K562 (cell line): ENCODE measurements around the gene UPF2.

ENCODE experiments used
- FOXA3 ChIP-seq, 2 experiments: fragments of 450-650 bp in 1 of 2; sonication (generic) in 1 of 2; formaldehyde crosslinking; IDR thresholded peaks in 1 of 2; conservative IDR thresholded peaks in 1 of 2; 2 replicates each; pipeline versions ENCODE4 v1.4.0 to v1.8.0; 2020 to 2022; ENCODE audit warnings: mild to moderate bottlenecking in 2 of 2, missing genetic modification reagents in 1 of 2
- RAD21 ChIP-seq, 2 experiments: fragments of 250-450 bp in 1 of 2; fragments of 450-650 bp in 1 of 2; sonication (Bioruptor Pico) in 1 of 2; formaldehyde crosslinking in 1 of 2; IDR thresholded peaks in 1 of 2; conservative IDR thresholded peaks in 1 of 2; 2 replicates each; pipeline versions ENCODE4 v1.4.0 to v1.8.0; 2020 to 2022; ENCODE audit warnings: mild to moderate bottlenecking in 2 of 2, moderate library complexity in 1 of 2
- RBBP5 ChIP-seq: fragments of 200-600 bp; sonication (generic); IDR thresholded peaks from 2 replicates; pipeline ENCODE4 v1.6.1; 2012; ENCODE audit warnings: borderline replicate concordance, mild to moderate bottlenecking, low read length, control low read depth, inconsistent platforms; ENCODE audit not compliant: insufficient read depth, poor library complexity, severe bottlenecking
- ZNF584 ChIP-seq: fragments of 200-800 bp; sonication (Bioruptor generic); IDR thresholded peaks from 2 replicates; pipeline ENCODE4 v1.6.1; 2016; ENCODE audit warnings: low read depth, mild to moderate bottlenecking, missing genetic modification characterization, missing compliant biosample characterization
- TF ChIP-seq, protein P1 (sequence below): fragments of 450-650 bp; IDR thresholded peaks from 2 replicates; pipeline ENCODE4 v1.6.1; 2016; ENCODE audit warnings: missing biosample characterization, missing genetic modification characterization
- TF ChIP-seq, protein P2 (sequence below), 2 experiments: fragments of 450-650 bp; IDR thresholded peaks; 2 replicates each; pipeline ENCODE4 v1.6.1; 2018; ENCODE audit warnings: mild to moderate bottlenecking in 2 of 2, low read depth in 1 of 2; ENCODE audit not compliant: partially characterized antibody in 2 of 2

DNA sequence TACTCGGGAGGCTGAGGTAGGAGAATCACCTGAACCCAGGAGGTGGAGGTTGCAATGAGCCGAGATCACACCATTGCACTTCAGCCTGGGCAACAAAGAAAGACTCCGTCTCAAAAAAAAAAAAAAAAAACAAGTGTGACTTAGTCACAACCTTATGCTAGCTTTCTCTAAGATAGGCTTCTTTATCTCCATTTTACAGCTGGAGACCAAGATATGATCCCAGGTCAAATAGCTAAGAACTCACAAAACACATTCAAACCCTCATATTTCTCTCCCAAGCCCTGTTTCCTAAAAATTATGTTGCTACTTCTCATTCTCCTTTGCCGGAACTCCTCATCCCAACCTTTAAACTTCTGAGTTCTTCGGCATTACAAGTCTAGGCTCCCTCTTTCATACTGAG lies 13.1 kb upstream of the UPF2 start:
- no peak for TF ChIP-seq FOXA3 (CRISPR knock-in tag; conservative IDR thresholded peaks at IDR 0.05 in 1 of 2, IDR thresholded peaks at IDR 0.05 in 1 of 2)
- no peak for TF ChIP-seq RAD21 (CRISPR knock-in tag; conservative IDR thresholded peaks at IDR 0.05 in 1 of 2, IDR thresholded peaks at IDR 0.05 in 1 of 2)
- TF ChIP-seq, protein P1, sequence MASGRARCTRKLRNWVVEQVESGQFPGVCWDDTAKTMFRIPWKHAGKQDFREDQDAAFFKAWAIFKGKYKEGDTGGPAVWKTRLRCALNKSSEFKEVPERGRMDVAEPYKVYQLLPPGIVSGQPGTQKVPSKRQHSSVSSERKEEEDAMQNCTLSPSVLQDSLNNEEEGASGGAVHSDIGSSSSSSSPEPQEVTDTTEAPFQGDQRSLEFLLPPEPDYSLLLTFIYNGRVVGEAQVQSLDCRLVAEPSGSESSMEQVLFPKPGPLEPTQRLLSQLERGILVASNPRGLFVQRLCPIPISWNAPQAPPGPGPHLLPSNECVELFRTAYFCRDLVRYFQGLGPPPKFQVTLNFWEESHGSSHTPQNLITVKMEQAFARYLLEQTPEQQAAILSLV (tag) = no peak
- no peak for TF ChIP-seq ZNF584 (CRISPR knock-in tag)
- TF ChIP-seq, protein P2, sequence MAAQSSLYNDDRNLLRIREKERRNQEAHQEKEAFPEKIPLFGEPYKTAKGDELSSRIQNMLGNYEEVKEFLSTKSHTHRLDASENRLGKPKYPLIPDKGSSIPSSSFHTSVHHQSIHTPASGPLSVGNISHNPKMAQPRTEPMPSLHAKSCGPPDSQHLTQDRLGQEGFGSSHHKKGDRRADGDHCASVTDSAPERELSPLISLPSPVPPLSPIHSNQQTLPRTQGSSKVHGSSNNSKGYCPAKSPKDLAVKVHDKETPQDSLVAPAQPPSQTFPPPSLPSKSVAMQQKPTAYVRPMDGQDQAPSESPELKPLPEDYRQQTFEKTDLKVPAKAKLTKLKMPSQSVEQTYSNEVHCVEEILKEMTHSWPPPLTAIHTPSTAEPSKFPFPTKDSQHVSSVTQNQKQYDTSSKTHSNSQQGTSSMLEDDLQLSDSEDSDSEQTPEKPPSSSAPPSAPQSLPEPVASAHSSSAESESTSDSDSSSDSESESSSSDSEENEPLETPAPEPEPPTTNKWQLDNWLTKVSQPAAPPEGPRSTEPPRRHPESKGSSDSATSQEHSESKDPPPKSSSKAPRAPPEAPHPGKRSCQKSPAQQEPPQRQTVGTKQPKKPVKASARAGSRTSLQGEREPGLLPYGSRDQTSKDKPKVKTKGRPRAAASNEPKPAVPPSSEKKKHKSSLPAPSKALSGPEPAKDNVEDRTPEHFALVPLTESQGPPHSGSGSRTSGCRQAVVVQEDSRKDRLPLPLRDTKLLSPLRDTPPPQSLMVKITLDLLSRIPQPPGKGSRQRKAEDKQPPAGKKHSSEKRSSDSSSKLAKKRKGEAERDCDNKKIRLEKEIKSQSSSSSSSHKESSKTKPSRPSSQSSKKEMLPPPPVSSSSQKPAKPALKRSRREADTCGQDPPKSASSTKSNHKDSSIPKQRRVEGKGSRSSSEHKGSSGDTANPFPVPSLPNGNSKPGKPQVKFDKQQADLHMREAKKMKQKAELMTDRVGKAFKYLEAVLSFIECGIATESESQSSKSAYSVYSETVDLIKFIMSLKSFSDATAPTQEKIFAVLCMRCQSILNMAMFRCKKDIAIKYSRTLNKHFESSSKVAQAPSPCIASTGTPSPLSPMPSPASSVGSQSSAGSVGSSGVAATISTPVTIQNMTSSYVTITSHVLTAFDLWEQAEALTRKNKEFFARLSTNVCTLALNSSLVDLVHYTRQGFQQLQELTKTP (IDR thresholded peaks at IDR 0.05; ENCODE audit: low read depth in 1 of 2, partially characterized antibody in 2 of 2) = no peak
- TF ChIP-seq RBBP5 = no peak
